Measurements from ENCODE around the gene CYP3A7. TPM values are rescaled to one million over a fixed set of nuclear protein-coding genes. Genes with fewer than 3 reads are reported as not detected.

CYP3A7 gene
- total and polyA plus RNA-seq, 9 of the 15 experiments (the other 6 are each of a cell fraction or from before 2014, with no cell fraction given) = 0.20 TPM; not detected in 8

GRCh38 chr7:99665312-99666012 is 69.5 kb downstream of the CYP3A7 start (continued):
- no peak for TF ChIP-seq CLOCK (CRISPR knock-in tag; IDR thresholded peaks at IDR 0.05; ENCODE audit: borderline replicate concordance)
- TF ChIP-seq ZNF280A (IDR thresholded peaks at IDR 0.05; ENCODE audit: low read depth, partially characterized antibody) = no peak
- no peak for TF ChIP-seq PYGO2 (tag; IDR thresholded peaks at IDR 0.05)
- TF ChIP-seq, protein P1, sequence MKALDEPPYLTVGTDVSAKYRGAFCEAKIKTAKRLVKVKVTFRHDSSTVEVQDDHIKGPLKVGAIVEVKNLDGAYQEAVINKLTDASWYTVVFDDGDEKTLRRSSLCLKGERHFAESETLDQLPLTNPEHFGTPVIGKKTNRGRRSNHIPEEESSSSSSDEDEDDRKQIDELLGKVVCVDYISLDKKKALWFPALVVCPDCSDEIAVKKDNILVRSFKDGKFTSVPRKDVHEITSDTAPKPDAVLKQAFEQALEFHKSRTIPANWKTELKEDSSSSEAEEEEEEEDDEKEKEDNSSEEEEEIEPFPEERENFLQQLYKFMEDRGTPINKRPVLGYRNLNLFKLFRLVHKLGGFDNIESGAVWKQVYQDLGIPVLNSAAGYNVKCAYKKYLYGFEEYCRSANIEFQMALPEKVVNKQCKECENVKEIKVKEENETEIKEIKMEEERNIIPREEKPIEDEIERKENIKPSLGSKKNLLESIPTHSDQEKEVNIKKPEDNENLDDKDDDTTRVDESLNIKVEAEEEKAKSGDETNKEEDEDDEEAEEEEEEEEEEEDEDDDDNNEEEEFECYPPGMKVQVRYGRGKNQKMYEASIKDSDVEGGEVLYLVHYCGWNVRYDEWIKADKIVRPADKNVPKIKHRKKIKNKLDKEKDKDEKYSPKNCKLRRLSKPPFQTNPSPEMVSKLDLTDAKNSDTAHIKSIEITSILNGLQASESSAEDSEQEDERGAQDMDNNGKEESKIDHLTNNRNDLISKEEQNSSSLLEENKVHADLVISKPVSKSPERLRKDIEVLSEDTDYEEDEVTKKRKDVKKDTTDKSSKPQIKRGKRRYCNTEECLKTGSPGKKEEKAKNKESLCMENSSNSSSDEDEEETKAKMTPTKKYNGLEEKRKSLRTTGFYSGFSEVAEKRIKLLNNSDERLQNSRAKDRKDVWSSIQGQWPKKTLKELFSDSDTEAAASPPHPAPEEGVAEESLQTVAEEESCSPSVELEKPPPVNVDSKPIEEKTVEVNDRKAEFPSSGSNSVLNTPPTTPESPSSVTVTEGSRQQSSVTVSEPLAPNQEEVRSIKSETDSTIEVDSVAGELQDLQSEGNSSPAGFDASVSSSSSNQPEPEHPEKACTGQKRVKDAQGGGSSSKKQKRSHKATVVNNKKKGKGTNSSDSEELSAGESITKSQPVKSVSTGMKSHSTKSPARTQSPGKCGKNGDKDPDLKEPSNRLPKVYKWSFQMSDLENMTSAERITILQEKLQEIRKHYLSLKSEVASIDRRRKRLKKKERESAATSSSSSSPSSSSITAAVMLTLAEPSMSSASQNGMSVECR (CRISPR knock-in tag; IDR thresholded peaks at IDR 0.05) = no peak
- no peak for TF ChIP-seq RFX1 (IDR thresholded peaks at IDR 0.05)
- no peak for TF ChIP-seq RBM22 (IDR thresholded peaks at IDR 0.05; ENCODE audit: low read depth, low read length, poor library complexity, severe bottlenecking)
- TF ChIP-seq BCL6 (CRISPR knock-in tag; IDR thresholded peaks at IDR 0.05) = no peak
- no peak for TF ChIP-seq PRPF4 (IDR thresholded peaks at IDR 0.05; ENCODE audit: insufficient read depth, low read depth, low read length, poor library complexity, severe bottlenecking)
- TF ChIP-seq CCAR2 (IDR thresholded peaks at IDR 0.05; ENCODE audit: low read depth, low read length) = no peak
- TF ChIP-seq HOXB6 (CRISPR knock-in tag; IDR thresholded peaks at IDR 0.05; ENCODE audit: borderline replicate concordance) = no peak
- no peak for TF ChIP-seq CBX5 (IDR thresholded peaks at IDR 0.05; ENCODE audit: borderline replicate concordance, low read depth)
- no peak for TF ChIP-seq NELFE (IDR thresholded peaks at IDR 0.05; ENCODE audit: insufficient read depth, insufficient read length)
- TF ChIP-seq, protein P2, sequence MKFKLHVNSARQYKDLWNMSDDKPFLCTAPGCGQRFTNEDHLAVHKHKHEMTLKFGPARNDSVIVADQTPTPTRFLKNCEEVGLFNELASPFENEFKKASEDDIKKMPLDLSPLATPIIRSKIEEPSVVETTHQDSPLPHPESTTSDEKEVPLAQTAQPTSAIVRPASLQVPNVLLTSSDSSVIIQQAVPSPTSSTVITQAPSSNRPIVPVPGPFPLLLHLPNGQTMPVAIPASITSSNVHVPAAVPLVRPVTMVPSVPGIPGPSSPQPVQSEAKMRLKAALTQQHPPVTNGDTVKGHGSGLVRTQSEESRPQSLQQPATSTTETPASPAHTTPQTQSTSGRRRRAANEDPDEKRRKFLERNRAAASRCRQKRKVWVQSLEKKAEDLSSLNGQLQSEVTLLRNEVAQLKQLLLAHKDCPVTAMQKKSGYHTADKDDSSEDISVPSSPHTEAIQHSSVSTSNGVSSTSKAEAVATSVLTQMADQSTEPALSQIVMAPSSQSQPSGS (CRISPR knock-in tag; IDR thresholded peaks at IDR 0.05) = no peak
- TF ChIP-seq BRCA1 (IDR thresholded peaks at IDR 0.05) = no peak
- no peak for TF ChIP-seq BRCA1 (CRISPR knock-in tag; IDR thresholded peaks at IDR 0.05)
- no peak for TF ChIP-seq ELK3 (CRISPR knock-in tag; IDR thresholded peaks at IDR 0.05)
- no peak for TF ChIP-seq ZNF140 (CRISPR knock-in tag; IDR thresholded peaks at IDR 0.05)
